Fibroblast of skin of scalp (primary cell): ENCODE measurements around the gene ZNF618.

Experiments
- DNase-seq: peaks from one replicate; pipeline ENCODE4 v3.0.0-alpha.2; 2013

The ZNF618 gene

GRCh38 chr9:113934829-113935676 is 58.9 kb downstream of the ZNF618 start:
- DNase-seq = no peak

GRCh38 chr9:113935677-113936380 is 59.7 kb downstream of the ZNF618 start:
- no peak for DNase-seq

- DNase-seq = no peak
These were observed 64.0 kb downstream of the ZNF618 start for GRCh38 chr9:113940077-113940476.

- peak; percentile 68 for DNase-seq
These were observed 64.9 kb downstream of the ZNF618 start for GRCh38 chr9:113941056-113941455.

GRCh38 chr9:113941526-113941925 is 65.4 kb downstream of the ZNF618 start:
- no peak for DNase-seq

GRCh38 chr9:113943112-113944009 is 67.3 kb downstream of the ZNF618 start:
- no peak for DNase-seq

- no peak for DNase-seq
These were observed 69.7 kb downstream of the ZNF618 start for GRCh38 chr9:113945784-113946183.

- no peak for DNase-seq
These were observed 70.5 kb downstream of the ZNF618 start for GRCh38 chr9:113946496-113947115.

- DNase-seq = no peak
These were observed 71.8 kb downstream of the ZNF618 start for GRCh38 chr9:113947941-113948340.

- DNase-seq = no peak
These were observed 72.9 kb downstream of the ZNF618 start for GRCh38 chr9:113948891-113949570.

- no peak for DNase-seq
These were observed 73.5 kb downstream of the ZNF618 start for GRCh38 chr9:113949571-113950078.

GRCh38 chr9:113950195-113951031 is 74.3 kb downstream of the ZNF618 start:
- no peak for DNase-seq

GRCh38 chr9:113951032-113951372 is 74.9 kb downstream of the ZNF618 start:
- DNase-seq = no peak

- DNase-seq = peak; percentile 21
These were observed 76.6 kb downstream of the ZNF618 start for GRCh38 chr9:113952676-113953075.

- peak; percentile 73 for DNase-seq
These were observed 77.4 kb downstream of the ZNF618 start for GRCh38 chr9:113953531-113953930.

- DNase-seq = peak; percentile 58
These were observed 78.5 kb downstream of the ZNF618 start for GRCh38 chr9:113954591-113954990.

- peak; percentile 93 for DNase-seq
These were observed 79.1 kb downstream of the ZNF618 start for GRCh38 chr9:113955076-113955752.

GRCh38 chr9:113956901-113957300 is 80.8 kb downstream of the ZNF618 start:
- DNase-seq = no peak

- DNase-seq = no peak
These were observed 81.2 kb downstream of the ZNF618 start for GRCh38 chr9:113957351-113957750.

- DNase-seq = peak; percentile 94
These were observed 81.8 kb downstream of the ZNF618 start for GRCh38 chr9:113957821-113958341.
